Activated CD4-positive, alpha-beta memory T cell treated with anti-CD3 and anti-CD28 coated beads, Interleukin-2, amount 10 ng/mL, durations not matched to agents 7 days and 5 days (primary cell): ENCODE results near the gene PSMD12. TPM values are rescaled to one million over a fixed set of nuclear protein-coding genes. Genes with fewer than 3 reads are reported as not detected.
A peak's percentile ranks its signal among the peaks of the same experiment; 100 is the strongest.

Experiments used
- CTCF ChIA-PET: fragments of 350-600 bp; sonication (Branson Sonifier 250); formaldehyde crosslinking; loops from one replicate; lab custom pipeline; 2021; ENCODE audit warnings: antibody characterized with exemption, inconsistent platforms; lab: Charles Lee
- POLR2A ChIA-PET: fragments of 350-600 bp; sonication (Branson Sonifier 250); formaldehyde crosslinking; loops from one replicate; lab custom pipeline; 2021; ENCODE audit warnings: antibody characterized with exemption; lab: Charles Lee
- DNase-seq: peaks from one replicate; pipeline ENCODE4 v3.0.0-alpha.2; 2020
- H3K27ac Mint-ChIP-seq: one replicate; pipeline ENCODE4 v1.8.0; 2021; ENCODE audit warnings: mild to moderate bottlenecking, mixed read lengths
- H3K27me3 Mint-ChIP-seq: one replicate; pipeline ENCODE4 v1.8.0; 2021; ENCODE audit warnings: mixed read lengths
- H3K36me3 Mint-ChIP-seq: one replicate; pipeline ENCODE4 v1.8.0; 2021; ENCODE audit warnings: low read depth, mixed read lengths
- H3K4me1 Mint-ChIP-seq: one replicate; pipeline ENCODE4 v1.8.0; 2021; ENCODE audit warnings: mixed read lengths
- H3K4me3 Mint-ChIP-seq: one replicate; pipeline ENCODE4 v1.8.0; 2021; ENCODE audit warnings: mild to moderate bottlenecking, mixed read lengths
- H3K9me3 Mint-ChIP-seq: one replicate; pipeline ENCODE4 v1.8.0; 2021; ENCODE audit warnings: mixed read lengths
- total RNA-seq, 2 experiments: library from RNA; stranded (reverse); gene quantifications; one replicate each; pipeline ENCODE4 v1.2.3, GENCODE V29; 2021

The PSMD12 gene
- total RNA-seq, 2 experiments from 2014 or later: 49.3 to 50.0 TPM

- H3K9me3 Mint-ChIP-seq: no peaks in the 10 kb centered on the region
- peak overlapping the region; percentile 86 for H3K4me3 Mint-ChIP-seq
- ChIA-PET CTCF (interaction anchor here (0.7 to 7.8 kb wide), 21 partner anchors 8 to 338 kb away, joined by 3 to 138 read pairs (median 5); partner anchors contain the start of genes NOL11 and PSMD12), POLR2A (interaction anchor here (1.2 to 6.4 kb wide), 12 partner anchors 11 to 339 kb away, joined by 4 to 86 read pairs (median 13); partner anchors contain the start of genes NOL11 and PSMD12)
- H3K4me1 Mint-ChIP-seq: peaks cover 37% of the 10 kb centered on the region
- H3K36me3 Mint-ChIP-seq: peaks cover 8% of the 10 kb centered on the region
- no peak for DNase-seq
- H3K27me3 Mint-ChIP-seq: peaks cover 6% of the 10 kb centered on the region
- peak overlapping the region; percentile 75 for H3K27ac Mint-ChIP-seq
These were observed 12.9 kb upstream of the PSMD12 start for GRCh38 chr17:67379251-67379630.

DNA sequence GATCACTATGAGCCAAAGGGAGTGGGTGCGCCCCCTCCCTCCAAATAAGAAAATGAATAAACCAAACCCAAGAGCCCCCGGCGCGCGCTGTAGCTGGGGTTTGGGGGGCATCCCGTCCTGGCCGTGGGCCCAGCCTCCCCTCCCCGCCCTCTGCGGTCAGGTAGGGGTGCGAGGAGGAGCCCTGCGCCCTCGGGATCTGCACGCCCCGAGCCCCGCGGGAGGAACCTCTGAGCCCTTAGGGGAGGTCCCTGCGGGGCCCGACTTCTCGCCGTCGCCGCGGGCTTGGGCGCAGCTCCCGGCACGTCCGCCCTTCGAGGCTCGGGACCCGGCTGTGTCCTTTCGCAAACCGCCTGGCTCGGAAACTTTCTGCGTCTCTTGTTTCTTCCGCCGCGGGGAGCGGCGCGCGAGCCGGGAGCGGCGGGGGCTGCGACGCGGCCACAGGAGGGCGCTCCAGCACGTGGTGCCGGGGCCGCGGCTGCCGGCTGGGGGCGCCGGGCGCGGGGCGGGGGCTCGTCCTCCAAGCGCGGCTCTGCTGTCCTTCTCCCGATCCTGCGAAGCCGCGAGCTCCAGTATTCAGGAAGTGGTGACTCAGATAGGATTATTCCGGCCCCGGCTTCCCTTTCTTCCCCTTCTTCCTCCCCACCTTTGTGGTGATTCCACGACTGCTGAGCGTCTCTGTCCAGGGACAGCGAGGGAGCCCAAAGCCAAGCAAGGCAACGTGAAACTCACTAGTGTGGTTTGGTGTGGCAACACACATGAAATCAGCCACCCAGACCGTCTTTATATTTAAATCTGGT is 12.3 kb upstream of the PSMD12 start:
- H3K4me1 Mint-ChIP-seq: peaks cover 37% of the 10 kb centered on the region
- peak; percentile 81 for DNase-seq
- H3K27ac Mint-ChIP-seq: peak overlapping the region; percentile 75
- ChIA-PET CTCF (interaction anchor here (0.6 to 7.8 kb wide), 29 partner anchors 9 to 339 kb away, joined by 3 to 138 read pairs (median 4); partner anchors contain the start of genes NOL11 and PSMD12), POLR2A (interaction anchor here (0.9 to 6.4 kb wide), 20 partner anchors 10 to 339 kb away, joined by 3 to 86 read pairs (median 8); partner anchors contain the start of genes NOL11 and PSMD12)
- H3K27me3 Mint-ChIP-seq: peaks cover 6% of the 10 kb centered on the region
- peak overlapping the region; percentile 86 for H3K4me3 Mint-ChIP-seq
- peaks cover 8% of the 10 kb centered on the region for H3K36me3 Mint-ChIP-seq
- no peaks in the 10 kb centered on the region for H3K9me3 Mint-ChIP-seq

- peak; percentile 55 for DNase-seq
- Mint-ChIP-seq H3K4me3 (peak overlapping the region; percentile 86), H3K9me3 (no peaks in the 10 kb centered on the region), H3K27ac (peak overlapping the region; percentile 78), H3K4me1 (peaks cover 37% of the 10 kb centered on the region), H3K27me3 (peaks cover 6% of the 10 kb centered on the region), H3K36me3 (peaks cover 8% of the 10 kb centered on the region)
- ChIA-PET CTCF (interaction anchor here (0.6 to 7.8 kb wide), 16 partner anchors 10 to 305 kb away, joined by 3 to 138 read pairs (median 7); partner anchors contain the start of gene PSMD12), POLR2A (interaction anchor here (0.6 to 6.4 kb wide), 24 partner anchors 9 to 908 kb away, joined by 3 to 86 read pairs (median 6); partner anchors contain the start of genes NOL11 and PSMD12)
These were observed 11.4 kb upstream of the PSMD12 start for GRCh38 chr17:67377488-67378453.

GRCh38 chr17:67376737-67377487 is 10.5 kb upstream of the PSMD12 start, which contains the start of gene PITPNC1:
Gene PITPNC1 (plus strand): TSS chr17:67377281.
- Mint-ChIP-seq H3K27me3 (peaks cover 6% of the 10 kb centered on the region), H3K4me1 (peaks cover 36% of the 10 kb centered on the region), H3K36me3 (peaks cover 8% of the 10 kb centered on the region), H3K27ac (peak within 1 kb of the TSS; percentile 78), H3K4me3 (peak within 1 kb of the TSS; percentile 86), H3K9me3 (no peaks in the 10 kb centered on the region)
- POLR2A ChIA-PET: interaction anchor here (0.8 to 6.4 kb wide), 18 partner anchors 8 to 341 kb away, joined by 3 to 86 read pairs (median 7); partner anchors contain the start of genes NOL11 and PSMD12
- DNase-seq: peak; percentile 90
- CTCF ChIA-PET: interaction anchor here (0.6 to 7.8 kb wide), 18 partner anchors 11 to 632 kb away, joined by 3 to 138 read pairs (median 13); partner anchors contain the start of genes NOL11 and PSMD12

DNA sequence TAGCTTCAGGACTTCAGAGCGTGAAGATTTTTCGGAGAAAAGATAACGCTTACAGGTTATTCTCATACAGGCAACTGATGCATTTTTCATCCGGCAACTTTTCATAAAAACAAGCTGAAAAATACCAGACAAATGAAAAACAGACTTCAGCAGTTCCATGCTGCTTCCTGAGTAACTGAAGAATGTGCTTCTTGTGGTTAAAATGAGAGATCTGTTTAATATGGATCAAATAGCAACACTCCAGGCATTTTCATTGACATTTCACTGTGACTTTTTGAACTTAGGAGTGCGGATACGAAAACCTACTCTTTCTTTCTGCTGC is 10.0 kb upstream of the PSMD12 start:
- Mint-ChIP-seq H3K36me3 (peaks cover 8% of the 10 kb centered on the region), H3K4me1 (peaks cover 33% of the 10 kb centered on the region), H3K27ac (peak overlapping the region; percentile 78), H3K27me3 (peaks cover 6% of the 10 kb centered on the region), H3K4me3 (peak overlapping the region; percentile 82), H3K9me3 (no peaks in the 10 kb centered on the region)
- POLR2A ChIA-PET: interaction anchor here (0.8 to 6.4 kb wide), 7 partner anchors 12 to 227 kb away, joined by 3 to 86 read pairs (median 5); partner anchors contain the start of gene PSMD12
- DNase-seq: no peak
- CTCF ChIA-PET: interaction anchor here (0.6 to 7.8 kb wide), 21 partner anchors 11 to 633 kb away, joined by 3 to 74 read pairs (median 7); partner anchors contain the start of genes NOL11 and PSMD12

- Mint-ChIP-seq H3K9me3 (no peaks in the 10 kb centered on the region), H3K27me3 (peaks cover 6% of the 10 kb centered on the region), H3K4me1 (peaks cover 33% of the 10 kb centered on the region), H3K4me3 (no peak overlapping the region), H3K36me3 (peaks cover 8% of the 10 kb centered on the region), H3K27ac (no peak overlapping the region)
- DNase-seq: no peak
- ChIA-PET POLR2A (interaction anchor here (0.8 to 6.4 kb wide), 8 partner anchors 11 to 341 kb away, joined by 3 to 86 read pairs (median 4); partner anchors contain the start of gene PSMD12), CTCF (interaction anchor here (0.6 to 7.8 kb wide), 25 partner anchors 10 to 496 kb away, joined by 3 to 74 read pairs (median 6); partner anchors contain the start of genes NOL11 and PSMD12)
These were observed 9.3 kb upstream of the PSMD12 start for GRCh38 chr17:67375716-67376115.

- H3K27me3 Mint-ChIP-seq: peaks cover 8% of the 10 kb centered on the region
These were observed 8.7 kb upstream of the PSMD12 start for GRCh38 chr17:67375054-67375427.

DNA sequence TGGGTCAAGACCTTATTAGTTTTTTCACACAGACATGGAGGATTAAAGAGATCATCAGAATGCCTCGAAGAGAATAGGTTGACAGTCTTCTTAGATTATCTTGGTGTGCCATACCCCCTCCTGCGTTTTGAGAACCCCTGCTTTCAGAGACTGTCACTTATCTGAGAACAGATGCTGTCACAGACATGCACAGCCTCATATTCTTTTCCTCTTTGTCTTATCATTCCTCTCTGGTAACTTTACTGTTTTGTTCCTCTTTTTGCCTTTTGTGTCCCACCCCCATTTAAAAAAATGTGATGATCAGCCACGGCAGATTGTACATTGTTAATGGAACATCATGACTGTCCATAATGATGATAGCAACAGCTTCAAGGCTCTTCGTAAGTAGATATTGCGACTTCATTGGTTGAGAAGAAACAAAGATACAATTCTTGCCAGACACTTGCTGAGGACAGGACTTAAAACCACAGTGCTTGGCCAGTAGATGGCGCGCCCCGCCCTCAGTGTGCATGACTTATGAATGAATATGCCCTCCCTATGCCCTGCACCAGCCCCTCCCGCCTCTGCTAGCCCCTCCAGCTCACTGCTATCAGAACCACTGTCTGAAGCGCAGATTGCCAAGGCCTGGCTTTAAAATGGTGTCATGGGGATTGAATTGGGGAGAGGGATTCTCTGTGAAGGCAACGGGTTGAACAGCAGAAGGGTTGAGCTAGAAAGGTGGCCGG is 8.1 kb upstream of the PSMD12 start:
- POLR2A ChIA-PET: interaction anchor here (1.3 to 6.4 kb wide), 4 partner anchors 10 to 313 kb away, joined by 3 to 86 read pairs (median 47); partner anchors contain the start of gene PSMD12
- Mint-ChIP-seq H3K4me3 (peak overlapping the region; percentile 26), H3K9me3 (no peaks in the 10 kb centered on the region), H3K27me3 (peaks cover 8% of the 10 kb centered on the region), H3K4me1 (peaks cover 29% of the 10 kb centered on the region), H3K36me3 (peaks cover 6% of the 10 kb centered on the region), H3K27ac (no peak overlapping the region)
- DNase-seq: peak; percentile 88
- CTCF ChIA-PET: interaction anchor here (0.6 to 7.8 kb wide), 26 partner anchors 9 to 675 kb away, joined by 3 to 74 read pairs (median 4); partner anchors contain the start of gene PSMD12

More at GRCh38 chr17:67375054-67375427, 8.7 kb upstream of the PSMD12 start:
- no peak for DNase-seq
- no peak overlapping the region for H3K27ac Mint-ChIP-seq
- H3K9me3 Mint-ChIP-seq: no peaks in the 10 kb centered on the region
- H3K36me3 Mint-ChIP-seq: peaks cover 8% of the 10 kb centered on the region
- CTCF ChIA-PET: interaction anchor here (0.7 to 7.8 kb wide), 23 partner anchors 10 to 342 kb away, joined by 3 to 74 read pairs (median 6); partner anchors contain the start of genes NOL11 and PSMD12
- H3K4me1 Mint-ChIP-seq: peaks cover 33% of the 10 kb centered on the region
- no peak overlapping the region for H3K4me3 Mint-ChIP-seq
- POLR2A ChIA-PET: interaction anchor here (1.0 to 6.4 kb wide), 6 partner anchors 10 to 342 kb away, joined by 3 to 86 read pairs (median 12); partner anchors contain the start of gene PSMD12

- peaks cover 8% of the 10 kb centered on the region for H3K27me3 Mint-ChIP-seq
These were observed 6.4 kb upstream of the PSMD12 start for GRCh38 chr17:67372751-67373150.

GRCh38 chr17:67369676-67370075 is 3.3 kb upstream of the PSMD12 start:
- Mint-ChIP-seq H3K27me3 (peaks cover 6% of the 10 kb centered on the region), H3K9me3 (no peaks in the 10 kb centered on the region), H3K4me1 (peaks cover 26% of the 10 kb centered on the region), H3K4me3 (no peak overlapping the region), H3K36me3 (peaks cover 11% of the 10 kb centered on the region), H3K27ac (no peak overlapping the region)
- ChIA-PET CTCF (interaction anchor here (2.5 to 10.2 kb wide), 2 partner anchors 7 to 10 kb away, joined by 7 to 72 read pairs; partner anchors contain the start of gene PITPNC1), POLR2A (interaction anchor here (0.6 to 1.5 kb wide), 3 partner anchors 8 to 348 kb away, joined by 3 to 5 read pairs (median 3); no protein-coding TSS in a partner anchor)
- no peak for DNase-seq

More at GRCh38 chr17:67372751-67373150, 6.4 kb upstream of the PSMD12 start:
- peaks cover 22% of the 10 kb centered on the region for H3K4me1 Mint-ChIP-seq
- DNase-seq: no peak
- CTCF ChIA-PET: interaction anchor here (1.3 to 7.8 kb wide), 8 partner anchors 7 to 322 kb away, joined by 3 to 74 read pairs (median 22); partner anchors contain the start of gene PSMD12
- no peak overlapping the region for H3K4me3 Mint-ChIP-seq
- POLR2A ChIA-PET: no interaction called here
- no peaks in the 10 kb centered on the region for H3K9me3 Mint-ChIP-seq
- no peaks in the 10 kb centered on the region for H3K36me3 Mint-ChIP-seq
- H3K27ac Mint-ChIP-seq: no peak overlapping the region
